NCI-H1436 treated with DMSO at 0.1 percent for 48 hours (cell line): ENCODE measurements around the gene LRBA.
A peak's percentile ranks its signal among the peaks of the same experiment; 100 is the strongest.
"Not testable (repeated sequence)": the region's sequence is repeated elsewhere in the genome, so short reads cannot be mapped to it uniquely, and the experiment has no call there.

Source experiments
- DNase-seq: peaks from one replicate; lab custom pipeline; 2025; lab: John Stamatoyannopoulos, UW

The LRBA gene

DNA sequence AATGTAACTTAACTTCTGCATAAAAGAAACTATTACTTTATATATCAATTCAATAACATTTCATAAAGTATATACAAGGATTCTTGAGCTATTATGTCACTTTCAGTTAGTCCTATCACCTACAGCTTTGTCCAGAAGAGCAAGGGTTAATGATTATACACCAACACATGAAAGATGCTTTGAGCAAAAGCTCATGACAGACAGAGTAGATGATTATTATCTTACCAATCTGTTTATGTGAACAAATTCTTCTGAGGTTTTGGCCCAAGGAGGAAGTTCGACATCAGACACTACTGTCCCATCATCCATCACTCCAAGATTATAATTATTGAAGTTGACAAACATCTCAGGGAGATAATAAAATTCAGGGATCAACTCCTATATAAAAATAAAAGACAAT lies 599.9 kb downstream of the LRBA start:
- no peak for DNase-seq

DNA sequence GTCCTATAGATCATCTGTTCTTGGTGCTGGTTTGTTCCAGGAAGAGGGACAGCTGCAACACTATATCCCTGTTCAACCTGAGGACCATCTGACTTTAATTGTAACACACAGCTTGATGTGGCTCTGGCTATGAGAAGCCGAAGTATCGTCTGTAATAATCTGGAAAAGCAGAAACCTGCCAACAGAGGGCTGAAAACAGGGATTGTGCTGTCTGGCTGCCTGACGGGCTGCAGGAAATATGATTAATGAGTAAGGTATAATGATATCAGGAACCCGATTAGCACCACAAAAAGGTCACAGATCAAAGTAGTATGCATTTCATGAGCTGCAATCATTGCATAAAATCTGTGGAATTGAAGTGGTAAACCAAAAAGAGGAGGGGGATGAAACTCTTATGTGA lies 603.6 kb downstream of the LRBA start:
- DNase-seq: no peak

DNA sequence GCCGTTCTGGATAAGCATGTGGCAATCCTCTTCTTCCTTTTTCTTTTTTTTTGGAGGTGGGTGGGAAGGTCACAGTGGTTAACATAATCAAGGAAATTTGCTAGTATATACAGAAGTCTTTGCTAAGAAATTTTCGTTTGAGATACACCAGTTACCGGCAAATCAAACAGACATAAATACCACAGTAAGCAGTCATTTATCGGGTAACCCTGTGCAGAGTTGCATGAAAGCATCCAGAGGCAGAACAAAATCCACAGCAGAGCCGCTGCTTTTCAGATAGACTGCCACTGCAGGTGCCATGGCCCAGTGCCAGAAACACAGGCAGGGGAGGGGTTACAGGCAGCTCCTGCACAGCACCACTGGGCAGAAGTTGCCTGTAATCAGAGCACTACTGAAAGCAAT lies 612.2 kb downstream of the LRBA start:
- DNase-seq: peak; percentile 35

DNA sequence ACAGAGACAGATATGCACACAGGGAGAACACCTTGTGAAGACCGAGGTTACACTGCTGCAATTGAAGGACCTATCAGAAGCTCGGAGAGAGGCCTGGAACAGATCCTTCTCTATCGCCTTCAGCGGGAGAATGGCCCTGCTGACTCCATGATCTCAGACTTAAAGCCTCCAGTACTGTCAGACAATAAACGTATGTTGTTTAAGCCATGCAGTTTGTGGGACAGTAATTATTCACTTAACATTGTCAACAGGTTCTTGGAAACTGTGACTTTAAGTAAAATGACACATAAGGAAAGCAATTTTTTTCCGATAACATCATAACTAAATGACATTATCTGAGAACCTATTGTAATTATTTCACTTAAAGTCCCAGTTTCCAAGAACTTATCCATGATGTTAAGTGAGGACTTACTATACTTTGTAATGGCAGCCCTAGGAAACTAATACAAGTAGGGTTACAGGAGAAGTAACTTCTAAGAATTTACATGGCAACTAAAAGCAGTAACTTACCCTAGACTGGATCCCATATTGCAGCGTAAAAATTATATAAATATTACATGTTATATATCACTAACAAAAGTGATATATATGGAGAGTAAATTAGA lies 613.9 kb downstream of the LRBA start:
- no peak for DNase-seq

DNA sequence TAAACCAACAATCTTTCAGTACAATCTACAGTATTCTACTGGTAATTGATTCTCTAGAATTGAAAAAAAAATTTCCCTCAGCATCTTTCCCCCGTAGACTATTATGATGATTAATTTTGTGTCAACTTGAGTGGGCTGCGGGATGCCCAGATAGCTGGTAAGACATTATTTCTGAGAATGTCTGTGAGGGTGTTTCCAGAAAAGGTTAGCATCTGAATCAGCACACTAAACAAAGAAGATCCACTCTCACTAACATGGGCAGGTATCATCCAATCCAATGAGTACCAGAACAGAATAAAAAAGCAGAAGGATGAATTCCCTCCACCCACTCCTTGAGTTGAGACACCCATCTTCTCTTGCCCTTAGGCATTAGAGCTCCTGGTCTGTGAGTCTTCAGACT lies 619.2 kb downstream of the LRBA start:
- DNase-seq: no peak

DNA sequence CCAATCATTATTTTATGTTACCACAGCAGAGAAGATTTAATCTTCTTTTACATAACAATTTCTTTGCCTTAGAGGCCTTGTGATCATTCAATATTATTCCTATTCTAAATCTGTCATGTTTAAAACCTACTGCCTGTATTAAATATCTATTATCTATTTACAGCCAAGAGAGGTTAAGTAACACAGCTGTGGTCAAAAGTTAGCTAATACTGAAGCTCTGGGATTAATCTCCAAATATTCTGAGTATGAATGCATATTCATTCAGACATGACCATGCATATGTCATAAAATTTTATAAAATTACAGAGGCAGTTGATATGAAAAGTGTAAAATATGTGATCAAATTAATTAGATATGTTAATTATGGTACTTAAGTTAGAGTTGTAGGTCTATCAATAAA lies 621.0 kb downstream of the LRBA start:
- DNase-seq: no peak

DNA sequence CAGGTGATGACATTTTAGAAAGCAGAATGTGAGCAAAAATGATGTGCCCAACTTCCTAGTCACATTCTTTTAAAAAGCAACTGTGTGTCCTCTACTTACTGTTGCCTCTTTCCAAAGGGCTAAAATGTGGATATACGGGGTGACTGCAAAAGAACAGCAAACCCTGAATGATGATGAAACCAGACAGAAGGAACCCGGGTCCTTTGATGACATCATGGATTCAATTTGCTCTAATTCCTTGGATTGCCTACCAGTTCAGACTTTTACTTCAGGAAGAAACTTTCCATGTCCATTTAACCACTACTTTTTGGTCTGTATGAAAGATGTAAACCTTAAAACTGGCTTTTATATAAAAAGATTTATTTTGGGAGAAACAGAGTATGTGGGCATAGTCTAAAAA lies 624.0 kb downstream of the LRBA start:
- no peak for DNase-seq

DNA sequence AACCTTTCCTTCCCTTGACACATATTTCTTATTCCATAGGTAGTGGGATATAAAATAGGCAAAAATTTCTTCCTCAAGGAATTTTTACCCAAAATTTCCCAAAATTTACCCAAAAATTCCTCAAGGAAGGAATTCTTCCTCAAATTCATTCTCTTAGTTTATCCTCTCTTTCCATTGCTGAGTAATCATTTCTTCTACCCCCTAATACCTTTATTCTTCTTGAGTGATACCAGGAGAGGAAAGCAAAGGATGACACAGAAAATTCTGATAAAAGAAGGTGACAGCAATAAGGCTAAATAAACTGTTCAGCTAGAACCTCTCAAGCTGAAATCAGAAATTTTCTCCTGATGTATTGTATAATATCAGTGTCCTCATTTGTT lies 624.6 kb downstream of the LRBA start:
- DNase-seq: no peak

DNA sequence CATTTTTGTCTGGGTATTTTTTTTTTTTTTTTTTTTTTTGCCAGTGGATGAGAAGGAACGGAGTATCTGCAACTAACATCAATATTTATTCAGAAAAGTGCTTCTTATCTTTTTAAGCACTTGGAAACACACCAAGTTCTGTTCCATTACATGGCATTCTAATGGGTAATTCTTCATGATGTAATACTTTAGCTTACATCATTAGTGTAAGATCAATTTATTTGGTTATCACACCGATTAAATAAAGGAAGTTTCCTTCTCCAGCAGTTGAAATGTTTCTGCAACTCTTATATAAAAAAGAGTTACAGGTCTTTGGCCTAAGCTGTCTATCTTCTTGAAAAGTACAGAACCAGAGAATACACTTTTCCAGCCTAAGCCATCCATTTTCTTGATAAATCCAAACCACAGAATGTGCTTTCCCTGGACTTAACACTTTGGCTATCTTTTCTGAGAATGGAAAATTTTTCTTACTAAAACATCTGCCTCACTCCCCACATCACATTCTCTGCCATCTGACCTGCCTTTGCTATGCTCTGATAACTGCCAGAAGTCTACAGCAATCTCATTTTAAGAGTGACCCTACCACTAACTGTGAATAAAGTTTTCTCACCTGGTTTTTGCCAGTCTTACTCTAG lies 625.1 kb downstream of the LRBA start:
- no peak for DNase-seq

DNA sequence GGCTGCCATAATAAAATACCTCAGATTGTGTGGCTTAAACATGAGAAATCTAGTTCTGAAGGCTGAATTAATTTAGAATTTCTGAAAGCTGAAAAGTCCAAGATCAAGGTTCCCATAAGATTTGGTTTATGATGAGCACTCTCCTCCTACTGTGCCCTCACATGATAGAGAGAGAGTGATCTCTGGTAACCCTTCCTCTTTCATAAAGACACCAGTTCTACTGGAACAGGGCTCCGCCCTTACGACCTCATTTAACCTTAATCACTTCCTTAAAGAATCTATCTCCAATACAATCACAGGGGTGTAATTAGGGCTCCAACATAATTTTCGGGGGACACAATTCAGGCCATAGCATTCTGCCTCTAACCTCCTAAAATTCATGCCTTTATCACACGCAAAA lies 627.1 kb downstream of the LRBA start:
- DNase-seq: no peak

DNA sequence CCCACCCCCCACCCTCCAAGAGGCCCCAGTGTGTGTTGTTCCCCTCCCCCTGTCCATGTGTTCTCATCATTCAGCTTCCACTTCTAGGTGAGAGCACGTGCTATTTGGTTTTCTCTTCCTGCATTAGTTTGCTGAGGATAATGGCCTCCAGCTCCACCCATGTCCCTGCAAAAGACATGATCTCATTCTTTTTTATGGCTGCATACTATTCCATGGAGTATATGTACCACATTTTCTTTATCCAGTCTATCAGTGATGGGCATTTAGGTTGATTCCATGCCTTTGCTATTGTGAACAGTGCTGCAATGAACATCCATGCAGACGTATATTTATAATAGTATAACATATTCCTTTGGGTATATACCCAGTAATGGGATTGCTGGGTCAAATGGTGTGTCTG lies 628.7 kb downstream of the LRBA start:
- DNase-seq: not testable (repeated sequence)

DNA sequence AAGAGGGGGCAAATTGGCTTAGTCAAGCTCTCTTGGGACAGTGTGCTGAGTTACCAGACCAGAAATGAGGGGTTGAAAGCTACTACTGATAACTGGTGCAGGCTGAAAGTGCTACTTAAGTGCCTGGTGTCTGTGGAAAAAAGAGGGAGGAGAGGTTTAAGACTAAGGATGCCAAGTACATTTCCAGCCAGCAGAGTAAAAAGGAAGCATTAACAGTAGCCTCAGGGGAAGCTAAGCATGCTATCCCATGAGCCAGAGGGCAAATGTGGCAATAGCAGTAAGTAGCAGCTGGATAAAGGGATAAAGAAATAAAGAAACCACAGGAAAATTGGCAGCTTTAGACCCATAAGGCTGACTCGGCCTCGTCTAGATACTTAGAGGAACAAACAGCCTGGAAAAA lies 629.5 kb downstream of the LRBA start:
- peak; percentile 78 for DNase-seq

DNA sequence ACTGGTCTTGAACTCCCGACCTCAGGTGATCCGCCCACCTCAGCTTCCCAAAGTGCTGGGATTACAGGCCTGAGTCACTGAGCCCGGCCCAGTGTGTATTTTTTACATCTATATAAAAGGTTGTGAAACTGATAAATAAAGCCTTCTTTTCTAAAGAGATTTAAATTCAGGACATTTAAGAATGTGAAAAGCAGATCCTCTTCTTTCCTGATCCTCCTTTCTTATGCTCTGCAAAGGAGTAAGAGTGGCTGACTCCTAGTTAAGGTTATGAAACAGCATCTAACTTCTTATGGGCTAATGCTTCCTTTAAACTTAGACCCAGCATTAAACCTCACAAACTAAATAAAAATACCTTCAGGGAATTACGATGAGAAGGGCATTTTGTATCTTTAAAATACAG lies 630.8 kb downstream of the LRBA start:
- no peak for DNase-seq

DNA sequence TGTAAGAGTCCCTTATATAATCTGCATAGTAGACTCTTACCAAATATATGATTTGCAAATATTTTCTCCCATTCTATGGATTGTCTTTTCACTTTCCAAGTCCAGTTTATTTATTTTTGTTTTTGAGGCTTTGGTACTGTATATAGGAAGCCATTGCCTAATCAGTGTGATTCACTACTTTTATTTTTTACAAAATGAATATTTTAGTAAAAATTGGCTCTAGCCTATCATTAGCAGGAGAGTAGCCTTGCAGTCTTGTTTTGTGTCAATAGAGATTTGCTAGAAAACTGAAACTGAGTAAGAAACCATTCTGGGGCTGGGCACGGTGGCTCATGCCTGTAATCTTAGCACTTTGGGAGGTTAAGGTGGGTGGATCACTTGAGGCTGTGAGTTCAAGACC lies 633.1 kb downstream of the LRBA start:
- no peak for DNase-seq

DNA sequence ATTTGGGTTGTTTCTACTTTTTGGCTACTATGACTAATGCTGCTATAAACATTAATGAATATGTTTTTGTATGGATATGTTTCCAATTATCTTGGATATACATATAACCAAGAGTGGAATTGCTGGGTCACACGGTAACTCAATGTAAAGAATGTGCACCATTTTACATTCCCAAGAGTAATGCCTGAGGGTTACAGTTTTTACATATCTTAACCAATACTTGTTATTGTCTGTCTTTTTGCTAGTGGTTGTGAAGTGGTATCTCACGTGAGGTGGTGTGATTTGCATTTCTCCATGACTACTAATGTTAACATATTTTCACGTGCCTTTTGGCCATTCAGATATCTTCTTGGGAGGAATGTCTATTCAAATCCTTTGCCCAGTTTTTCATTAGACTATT lies 633.5 kb downstream of the LRBA start:
- DNase-seq: no peak

DNA sequence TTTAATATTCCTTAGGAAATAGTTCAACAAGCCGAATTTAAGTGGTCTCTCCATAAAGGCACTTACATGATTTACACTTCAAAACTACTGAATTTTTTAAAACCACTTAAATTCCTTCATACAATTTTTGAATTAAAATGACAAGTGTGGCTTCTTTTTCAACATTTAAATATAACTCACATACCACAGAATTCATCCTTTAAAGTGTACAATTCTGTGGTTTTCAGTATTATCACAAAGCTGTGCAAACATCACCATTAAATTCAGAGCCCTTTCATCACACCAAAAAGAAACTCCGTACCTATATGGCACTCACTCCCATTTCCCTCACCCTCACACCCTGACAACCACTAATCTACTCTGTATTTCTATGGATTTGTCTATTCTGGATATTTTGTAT lies 634.0 kb downstream of the LRBA start:
- DNase-seq: no peak

DNA sequence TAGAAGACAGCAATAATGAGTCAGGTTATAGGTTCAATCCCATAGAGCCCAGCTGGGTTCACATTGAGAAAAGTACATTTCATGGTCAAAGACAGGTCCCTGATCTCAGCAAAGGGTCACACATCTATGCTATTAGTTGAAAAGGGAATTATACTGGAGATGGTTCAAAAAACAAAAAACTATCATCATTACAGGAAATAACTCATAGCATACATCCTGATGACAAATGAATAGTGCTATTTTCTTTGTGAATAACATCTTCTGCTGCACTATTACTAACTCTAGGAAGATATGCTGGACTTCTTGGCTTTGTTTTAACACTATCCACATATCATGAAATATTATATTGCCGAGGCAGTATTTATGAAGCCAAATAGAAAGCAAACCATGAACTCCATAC lies 635.6 kb downstream of the LRBA start:
- no peak for DNase-seq

DNA sequence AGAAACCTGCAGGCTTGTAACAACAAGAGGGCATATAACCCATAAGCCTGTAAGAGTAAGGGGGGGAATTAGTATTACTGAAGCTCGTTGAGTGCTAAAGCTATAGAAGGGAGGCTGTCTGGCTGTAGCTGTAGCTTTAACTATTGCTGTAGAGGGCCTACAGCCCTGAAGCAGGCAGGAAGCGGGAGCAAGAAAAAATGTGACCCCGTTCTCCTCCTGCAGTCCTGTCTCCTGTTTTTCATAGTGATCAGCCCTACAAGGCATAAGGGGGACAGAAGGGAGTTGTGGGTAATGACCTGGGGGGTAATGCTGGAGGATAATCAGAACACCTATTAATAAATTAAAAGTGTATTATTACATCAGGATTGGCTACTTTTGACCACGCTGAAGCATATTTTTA lies 640.1 kb downstream of the LRBA start:
- no peak for DNase-seq

DNA sequence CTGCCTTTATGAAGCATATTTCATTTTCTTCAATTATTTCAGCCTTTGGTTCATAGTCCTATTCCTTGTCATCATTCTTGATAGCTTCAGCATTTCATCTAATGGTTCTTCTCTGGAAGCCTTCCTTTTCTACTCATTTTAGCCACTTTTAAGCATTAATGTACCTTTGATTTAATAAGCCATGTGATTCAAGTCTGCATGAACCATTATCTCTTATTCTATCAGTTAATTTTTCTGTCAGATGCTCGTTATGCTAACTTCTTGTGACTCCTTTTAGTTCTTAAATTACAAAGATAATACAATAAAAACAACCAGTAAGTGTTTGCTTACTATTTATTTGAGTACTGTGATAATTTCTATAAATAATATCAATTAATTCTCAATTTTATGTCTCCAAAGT lies 643.2 kb downstream of the LRBA start:
- DNase-seq: no peak

DNA sequence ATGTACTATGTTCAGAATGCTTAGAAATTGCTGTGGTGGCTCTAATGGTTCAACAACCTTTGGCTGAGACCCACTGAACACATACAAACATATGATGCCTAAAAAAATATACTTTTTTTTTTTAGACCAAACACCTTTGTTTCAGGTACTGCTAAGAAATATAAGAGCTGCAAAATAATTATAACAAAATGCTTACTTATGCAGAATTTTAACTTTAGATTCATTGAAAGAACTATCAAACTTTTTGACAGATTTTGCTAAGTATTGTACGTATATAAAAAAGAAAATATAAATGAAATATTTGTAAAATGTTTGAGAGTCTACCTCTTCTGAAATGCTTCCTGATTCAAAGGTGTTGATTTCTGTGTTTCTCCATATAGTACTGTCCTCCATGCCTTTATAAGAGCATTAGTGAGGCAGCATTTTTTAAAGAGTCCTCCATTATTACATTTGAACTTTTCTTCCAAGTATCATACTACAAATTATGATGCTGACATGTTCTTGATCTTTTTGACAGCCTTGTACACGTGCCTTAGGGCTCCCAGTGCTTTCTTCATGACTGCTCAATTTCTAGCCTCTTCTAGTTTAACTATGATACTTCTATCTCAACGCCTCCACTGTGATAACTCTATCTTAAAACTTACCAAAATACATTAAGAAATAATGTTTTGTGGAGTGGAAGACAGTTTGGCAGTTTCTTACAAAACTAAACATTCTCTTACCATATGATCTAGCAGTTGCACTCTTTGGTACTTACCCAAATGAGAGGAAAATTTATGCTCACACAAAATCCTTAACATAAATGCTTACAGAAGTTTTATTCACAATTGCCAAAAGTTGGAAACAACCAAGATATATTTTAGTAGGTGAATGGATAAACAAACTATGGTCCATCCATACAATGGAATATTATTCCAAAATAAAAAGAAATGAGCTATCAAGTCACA lies 645.4 kb downstream of the LRBA start:
- no peak for DNase-seq

DNA sequence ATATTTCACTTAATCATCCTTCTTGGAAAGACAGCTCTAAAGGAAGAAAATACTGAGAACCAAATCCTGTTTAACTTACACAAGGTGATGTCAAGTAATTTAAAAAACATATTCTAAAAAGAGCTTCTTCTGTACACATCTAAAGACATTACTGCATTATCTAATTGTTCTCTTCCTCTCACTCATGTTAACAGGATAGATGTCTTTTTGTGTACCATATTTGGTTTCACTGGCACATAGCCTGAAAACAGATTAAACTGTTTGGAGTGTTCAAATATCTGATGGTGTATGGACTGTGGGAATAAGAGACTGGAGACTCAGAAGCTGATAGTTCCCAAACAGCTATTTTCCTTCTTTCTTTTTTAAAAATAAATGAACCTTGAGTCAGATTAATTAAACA lies 646.4 kb downstream of the LRBA start:
- DNase-seq: peak; percentile 70

DNA sequence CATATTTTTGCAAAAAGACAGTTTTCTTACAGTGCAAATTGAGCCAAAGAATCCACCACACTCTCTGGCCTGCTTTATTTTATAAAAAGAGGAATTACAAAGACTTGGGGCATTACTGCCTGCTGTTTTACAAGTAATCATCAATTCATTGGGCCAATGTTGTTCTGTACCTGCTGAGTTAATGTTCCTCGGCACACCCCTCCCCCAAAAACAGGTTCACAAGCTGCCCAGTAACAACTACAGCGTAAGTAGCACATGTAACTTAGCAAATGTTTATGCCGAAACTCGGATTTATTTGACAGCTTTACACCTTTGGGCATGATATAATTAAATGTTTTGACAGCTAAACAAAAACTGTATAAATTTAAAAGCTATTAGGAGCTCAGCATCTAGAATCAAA lies 647.8 kb downstream of the LRBA start:
- no peak for DNase-seq

DNA sequence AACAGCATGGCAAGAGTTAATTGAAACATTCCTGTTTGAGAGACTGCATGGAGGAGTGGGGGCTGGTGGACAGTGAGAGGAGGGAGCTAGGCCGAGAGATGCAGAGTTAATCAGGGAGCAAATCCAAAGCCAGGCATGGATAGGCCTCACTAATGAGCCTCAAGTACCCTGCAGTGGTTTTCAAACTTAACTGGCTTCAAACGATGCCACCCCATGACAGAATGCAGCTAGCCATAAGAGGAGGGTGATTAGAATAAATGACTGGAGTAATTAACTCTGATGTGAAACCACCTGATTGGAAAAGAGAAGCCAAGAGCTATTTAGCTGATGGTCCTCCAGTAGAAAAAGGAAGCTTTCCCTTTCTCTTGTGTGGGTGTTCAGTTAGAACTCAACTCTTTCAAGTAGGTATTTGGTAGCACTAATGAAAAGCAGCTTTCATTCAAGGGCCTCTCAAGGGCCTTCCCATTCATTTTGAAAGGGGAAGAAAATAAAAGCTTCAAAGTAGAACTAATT lies 648.5 kb downstream of the LRBA start:
- peak; percentile 100 for DNase-seq
